GM21381 (cell line): ENCODE measurements around the gene INPPL1.

Source experiments
- ATAC-seq: cut with Tn5 transposase; IDR thresholded peaks from one replicate; pipeline ENCODE4 v1.9.1; 2021; ENCODE audit warnings: mild to moderate bottlenecking, moderate library complexity; ENCODE audit not compliant: unreplicated experiment

INPPL1 gene

GRCh38 chr11:72274435-72274834 is 49.9 kb downstream of the INPPL1 start:
- no peak for ATAC-seq

- ATAC-seq: no peak
Observed at GRCh38 chr11:72278905-72279304, 54.3 kb downstream of the INPPL1 start.

- ATAC-seq: no peak
Observed at GRCh38 chr11:72280037-72280436, 55.5 kb downstream of the INPPL1 start.

- ATAC-seq: no peak
Observed at GRCh38 chr11:72280726-72281315, 56.3 kb downstream of the INPPL1 start.

GRCh38 chr11:72283947-72284346 is 59.4 kb downstream of the INPPL1 start:
- ATAC-seq: no peak

- ATAC-seq: no peak
Observed at GRCh38 chr11:72287293-72287692, 62.7 kb downstream of the INPPL1 start.
